ENCODE measurements around the gene TRIM40.

- TF ChIP-seq, protein P1, sequence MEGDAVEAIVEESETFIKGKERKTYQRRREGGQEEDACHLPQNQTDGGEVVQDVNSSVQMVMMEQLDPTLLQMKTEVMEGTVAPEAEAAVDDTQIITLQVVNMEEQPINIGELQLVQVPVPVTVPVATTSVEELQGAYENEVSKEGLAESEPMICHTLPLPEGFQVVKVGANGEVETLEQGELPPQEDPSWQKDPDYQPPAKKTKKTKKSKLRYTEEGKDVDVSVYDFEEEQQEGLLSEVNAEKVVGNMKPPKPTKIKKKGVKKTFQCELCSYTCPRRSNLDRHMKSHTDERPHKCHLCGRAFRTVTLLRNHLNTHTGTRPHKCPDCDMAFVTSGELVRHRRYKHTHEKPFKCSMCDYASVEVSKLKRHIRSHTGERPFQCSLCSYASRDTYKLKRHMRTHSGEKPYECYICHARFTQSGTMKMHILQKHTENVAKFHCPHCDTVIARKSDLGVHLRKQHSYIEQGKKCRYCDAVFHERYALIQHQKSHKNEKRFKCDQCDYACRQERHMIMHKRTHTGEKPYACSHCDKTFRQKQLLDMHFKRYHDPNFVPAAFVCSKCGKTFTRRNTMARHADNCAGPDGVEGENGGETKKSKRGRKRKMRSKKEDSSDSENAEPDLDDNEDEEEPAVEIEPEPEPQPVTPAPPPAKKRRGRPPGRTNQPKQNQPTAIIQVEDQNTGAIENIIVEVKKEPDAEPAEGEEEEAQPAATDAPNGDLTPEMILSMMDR (optimal IDR thresholded peaks at IDR 0.05 in 1 of 3, IDR thresholded peaks at IDR 0.05 in 1 of 3, conservative IDR thresholded peaks at IDR 0.05 in 1 of 3; ENCODE audit: extremely low read depth in 1 of 3, insufficient read depth in 2 of 3, low read length in 3 of 3) = no peak
- no peak for TF ChIP-seq EZH2 (IDR thresholded peaks at IDR 0.05; ENCODE audit: low read length)
These were observed 9.9 kb downstream of the TRIM40 start for GRCh38 chr6:30145818-30146217.

All from keratinocyte (primary cell).